Measurements from ENCODE around the gene SCN1A. TPM values are rescaled to one million over a fixed set of nuclear protein-coding genes. Genes with fewer than 3 reads are reported as not detected.

The SCN1A gene
- total and polyA plus RNA-seq, 2 of the 4 experiments (the other 2 are of a cell fraction) = under 0.01 TPM; not detected in 1

- H2BK120ac ChIP-seq (ENCODE audit: low read depth, low read length) = no peak overlapping the region
- H3K9ac ChIP-seq (ENCODE audit: low read depth, low read length) = no peak overlapping the region
- in situ Hi-C loops (cut with MboI; ENCODE audit: low sequenced_read_pairs) = no loop called here
- H3K9me3 ChIP-seq (ENCODE audit: control insufficient read depth, insufficient read depth, low read length) = no peaks in the 10 kb centered on the region
- no peak overlapping the region for H4K8ac ChIP-seq (ENCODE audit: low read depth in 2 of 2, low read length in 2 of 2)
- H3K27me3 ChIP-seq (ENCODE audit: control insufficient read depth, insufficient read depth, low read length) = no peaks in the 10 kb centered on the region
- no peak overlapping the region for H4K91ac ChIP-seq (ENCODE audit: insufficient read depth, low read depth, low read length)
- DNase-seq = no peak
- no peaks in the 10 kb centered on the region for H3K9me1 ChIP-seq (ENCODE audit: insufficient read depth, low read length)
- H3K4me1 ChIP-seq (ENCODE audit: control insufficient read depth, insufficient read depth, low read length) = peaks cover 2% of the 10 kb centered on the region; the same call in 1 of the 2 replicates
- H2AFZ ChIP-seq (replicated peaks; ENCODE audit: low read length, poor library complexity) = no peak overlapping the region
- no peak overlapping the region for H2BK20ac ChIP-seq (ENCODE audit: low read depth, low read length)
- no peak overlapping the region for H3K23ac ChIP-seq (ENCODE audit: low read depth, low read length)
- ChIA-PET POLR2A (ENCODE audit: unreplicated experiment) (no interaction called here), CTCF (no interaction called here)
- dilution Hi-C loops (cut with HindIII; ENCODE audit: low sequenced_read_pairs, unreplicated experiment) = no loop called here
- BruUV-seq (replicated peaks) = no TSS peak
- H3K4me2 ChIP-seq (ENCODE audit: low read depth, low read length) = no peak overlapping the region
- H3K18ac ChIP-seq (ENCODE audit: low read depth, low read length) = no peak overlapping the region
- TF ChIP-seq CHD1 (IDR thresholded peaks at IDR 0.05; ENCODE audit: low read depth, low read length) = no peak
- no peak for TF ChIP-seq MAFK (IDR thresholded peaks at IDR 0.05; ENCODE audit: low read depth, low read length)
- no peak for TF ChIP-seq NFE2L2 (IDR thresholded peaks at IDR 0.05; ENCODE audit: low read depth, low read length)
- TF ChIP-seq RFX5 (IDR thresholded peaks at IDR 0.05; ENCODE audit: low read depth, low read length) = no peak
- TF ChIP-seq CEBPB (IDR thresholded peaks at IDR 0.05; ENCODE audit: low read depth, low read length) = no peak
- TF ChIP-seq, protein P1, sequence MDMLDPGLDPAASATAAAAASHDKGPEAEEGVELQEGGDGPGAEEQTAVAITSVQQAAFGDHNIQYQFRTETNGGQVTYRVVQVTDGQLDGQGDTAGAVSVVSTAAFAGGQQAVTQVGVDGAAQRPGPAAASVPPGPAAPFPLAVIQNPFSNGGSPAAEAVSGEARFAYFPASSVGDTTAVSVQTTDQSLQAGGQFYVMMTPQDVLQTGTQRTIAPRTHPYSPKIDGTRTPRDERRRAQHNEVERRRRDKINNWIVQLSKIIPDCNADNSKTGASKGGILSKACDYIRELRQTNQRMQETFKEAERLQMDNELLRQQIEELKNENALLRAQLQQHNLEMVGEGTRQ (IDR thresholded peaks at IDR 0.05; ENCODE audit: low read depth, low read length) = no peak
- no peak for TF ChIP-seq ELK1 (IDR thresholded peaks at IDR 0.05; ENCODE audit: borderline replicate concordance, low read depth, low read length)
- TF ChIP-seq MAZ (IDR thresholded peaks at IDR 0.05; ENCODE audit: borderline replicate concordance, low read depth, low read length) = no peak
- TF ChIP-seq FOS (IDR thresholded peaks at IDR 0.05; ENCODE audit: low read depth, low read length) = no peak
- TF ChIP-seq BHLHE40 (IDR thresholded peaks at IDR 0.05; ENCODE audit: low read depth, low read length) = no peak
- TF ChIP-seq, protein P2, sequence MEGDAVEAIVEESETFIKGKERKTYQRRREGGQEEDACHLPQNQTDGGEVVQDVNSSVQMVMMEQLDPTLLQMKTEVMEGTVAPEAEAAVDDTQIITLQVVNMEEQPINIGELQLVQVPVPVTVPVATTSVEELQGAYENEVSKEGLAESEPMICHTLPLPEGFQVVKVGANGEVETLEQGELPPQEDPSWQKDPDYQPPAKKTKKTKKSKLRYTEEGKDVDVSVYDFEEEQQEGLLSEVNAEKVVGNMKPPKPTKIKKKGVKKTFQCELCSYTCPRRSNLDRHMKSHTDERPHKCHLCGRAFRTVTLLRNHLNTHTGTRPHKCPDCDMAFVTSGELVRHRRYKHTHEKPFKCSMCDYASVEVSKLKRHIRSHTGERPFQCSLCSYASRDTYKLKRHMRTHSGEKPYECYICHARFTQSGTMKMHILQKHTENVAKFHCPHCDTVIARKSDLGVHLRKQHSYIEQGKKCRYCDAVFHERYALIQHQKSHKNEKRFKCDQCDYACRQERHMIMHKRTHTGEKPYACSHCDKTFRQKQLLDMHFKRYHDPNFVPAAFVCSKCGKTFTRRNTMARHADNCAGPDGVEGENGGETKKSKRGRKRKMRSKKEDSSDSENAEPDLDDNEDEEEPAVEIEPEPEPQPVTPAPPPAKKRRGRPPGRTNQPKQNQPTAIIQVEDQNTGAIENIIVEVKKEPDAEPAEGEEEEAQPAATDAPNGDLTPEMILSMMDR (conservative IDR thresholded peaks at IDR 0.05; ENCODE audit: low read depth, low read length) = no peak
- TF ChIP-seq MXI1 (IDR thresholded peaks at IDR 0.05; ENCODE audit: borderline replicate concordance, low read depth, low read length) = no peak
- no peak for TF ChIP-seq SMC3 (IDR thresholded peaks at IDR 0.05; ENCODE audit: low read depth, low read length)
- no peak for TF ChIP-seq POLR2A (IDR thresholded peaks at IDR 0.05; ENCODE audit: low read depth, low read length)
- TF ChIP-seq RAD21 (IDR thresholded peaks at IDR 0.05; ENCODE audit: low read length) = no peak
- no peaks in the 10 kb centered on the region for H3K79me1 ChIP-seq (ENCODE audit: low read depth in 1 of 2, low read length in 2 of 2)
- H3K14ac ChIP-seq (replicated peaks; ENCODE audit: low read depth, low read length) = no peak overlapping the region
- H4K20me1 ChIP-seq (ENCODE audit: insufficient read depth, low read length) = no peaks in the 10 kb centered on the region
- intact Hi-C loops (cut with micrococcal nuclease) = no loop called here
- H3K56ac ChIP-seq (ENCODE audit: extremely low read depth, insufficient read depth, low read length) = no peak overlapping the region
- no peak for ATAC-seq (ENCODE audit: low read depth)
- no peak overlapping the region for H3K27ac ChIP-seq (ENCODE audit: insufficient read depth, low read length)
- no peak overlapping the region for H2BK15ac ChIP-seq (ENCODE audit: low read depth, low read length)
- no CpG with 5 or more reads among the region's 2 CpGs for WGBS, 2 experiments (ENCODE audit: extremely low coverage in 2 of 2, insufficient read length in 1 of 2)
- no peak overlapping the region for H2AK5ac ChIP-seq (ENCODE audit: low read depth, low read length)
- no peak overlapping the region for H2BK5ac ChIP-seq (ENCODE audit: low read depth, low read length, poor library complexity, severe bottlenecking)
- no peak overlapping the region for H2AK9ac ChIP-seq (replicated peaks; ENCODE audit: low read depth, low read length, poor library complexity)
- H3K4me3 ChIP-seq (ENCODE audit: insufficient read depth, low read depth, low read length) = no peak overlapping the region
- no peak overlapping the region for H3K4ac ChIP-seq (ENCODE audit: low read depth, low read length)
- no peaks in the 10 kb centered on the region for H3K36me3 ChIP-seq (ENCODE audit: control insufficient read depth, insufficient read depth, low read length)
- H4K5ac ChIP-seq (ENCODE audit: low read depth, low read length) = no peak overlapping the region
Observed at GRCh38 chr2:166082736-166083135, 45.1 kb downstream of the SCN1A start.
